Purkinje cell (primary cell): Measurements from ENCODE around the gene BRS3. TPM values are rescaled to one million over a fixed set of nuclear protein-coding genes. Genes with fewer than 3 reads are reported as not detected.

ENCODE experiments used
- polyA plus RNA-seq: library from polyadenylated mRNA; unstranded; fragments of >200 nt; fragmentation: Nextera tagmentation; gene quantifications from 2 replicates; pipeline ENCODE4 v1.2.1, GENCODE V29; 2014

The BRS3 gene
- polyA plus RNA-seq, result not detected in 2 replicates

GRCh38 chrX:136487647-136488046 lies at the start of gene BRS3:
Gene BRS3 (plus strand): TSS chrX:136487947. CDS start chrX:136488115, 168 bp downstream.

GRCh38 chrX:136497556-136498052 lies 9.9 kb downstream of the BRS3 start, which contains the start of gene HTATSF1:
Gene HTATSF1 (plus strand): TSS chrX:136497592. CDS start chrX:136497685, 93 bp downstream.

GRCh38 chrX:136531951-136532350 lies 44.2 kb downstream of the BRS3 start, which contains the start of gene VGLL1:
Gene VGLL1 (plus strand): TSS chrX:136532215. CDS start chrX:136536021, 3,806 bp downstream.

Other genes with a start within 250 kb of the BRS3 start
- gene MAP7D3, start 236.5 kb upstream of the BRS3 start, polyA plus RNA-seq, result 7.0 and 11.5 TPM in 2 replicates
- gene ADGRG4, start 187.0 kb upstream of the BRS3 start, polyA plus RNA-seq, result not detected in 2 replicates
- 56.2 and 59.9 TPM in 2 replicates for gene HTATSF1, start 9.6 kb downstream of the BRS3 start, polyA plus RNA-seq
- 2.1 TPM in 1 of 2 replicates, not detected in the other for gene VGLL1, start 44.3 kb downstream of the BRS3 start, polyA plus RNA-seq
- gene CD40LG, start 160.2 kb downstream of the BRS3 start, polyA plus RNA-seq, result not detected in 2 replicates